CD14-positive monocyte (primary cell): ENCODE data around the gene RPEL1. TPM values are rescaled to one million over a fixed set of nuclear protein-coding genes. Genes with fewer than 3 reads are reported as not detected.

Experiments
- DNase-seq, 3 donors: peaks; one replicate each; pipeline ENCODE4 v3.0.0-alpha.2; 2011 to 2022
- H2AFZ ChIP-seq: 2 replicates; pipeline ENCODE4 v1.6.0; 2012; ENCODE audit warnings: mild to moderate bottlenecking, low read depth, low read length, inconsistent platforms; ENCODE audit not compliant: insufficient read depth, poor library complexity, severe bottlenecking
- H3K27ac ChIP-seq, 2 donors: 1 replicate in 1 of 2; 2 replicates in 1 of 2; pipeline ENCODE4 v1.5.1; 2012 to 2013; ENCODE audit warnings: low read length in 2 of 2, control low read depth in 1 of 2, inconsistent platforms in 1 of 2, low read depth in 1 of 2, mild to moderate bottlenecking in 1 of 2
- H3K27me3 ChIP-seq, 2 donors: one replicate each; pipeline versions ENCODE4 v1.6.0 to v1.6.1; 2011 to 2013; ENCODE audit warnings: low read length in 2 of 2; ENCODE audit not compliant: control insufficient read depth in 2 of 2, insufficient read depth in 2 of 2
- H3K36me3 ChIP-seq, 2 donors: replicated peaks in 1 of 2; 1 replicate in 1 of 2; 2 replicates in 1 of 2; pipeline versions ENCODE4 v1.5.1 to v1.6.1; 2012 to 2013; ENCODE audit warnings: low read length in 2 of 2, control low read depth in 1 of 2, inconsistent platforms in 1 of 2, mild to moderate bottlenecking in 1 of 2; ENCODE audit not compliant: insufficient read depth in 2 of 2, control insufficient read depth in 1 of 2
- H3K4me1 ChIP-seq, 2 donors: 1 replicate in 1 of 2; 2 replicates in 1 of 2; pipeline versions ENCODE4 v1.5.1 to v1.6.1; 2012 to 2013; ENCODE audit warnings: low read length in 2 of 2, control low read depth in 1 of 2, inconsistent platforms in 1 of 2, mild to moderate bottlenecking in 1 of 2, moderate library complexity in 1 of 2; ENCODE audit not compliant: insufficient read depth in 2 of 2, control insufficient read depth in 1 of 2
- H3K4me2 ChIP-seq: replicated peaks from 2 replicates; pipeline ENCODE3; 2012; ENCODE audit warnings: low read length, moderate library complexity, mild to moderate bottlenecking; ENCODE audit not compliant: poor library complexity, severe bottlenecking; ENCODE audit errors: extremely low read depth
- H3K4me3 ChIP-seq, 3 experiments: fragments of 200-600 bp in 1 of 3; sonication (generic) in 1 of 3; replicated peaks in 1 of 3; 1 replicate in 2 of 3; 2 replicates in 1 of 3; pipeline ENCODE4 v1.5.1; 2011 to 2013; ENCODE audit warnings: low read length in 3 of 3, mild to moderate bottlenecking in 3 of 3, control low read depth in 2 of 3, low read depth in 2 of 3, inconsistent platforms in 1 of 3, moderate library complexity in 1 of 3
- H3K79me2 ChIP-seq: 2 replicates; pipeline ENCODE4 v1.6.0; 2012; ENCODE audit warnings: mild to moderate bottlenecking, control low read depth, inconsistent platforms, low read length, moderate library complexity; ENCODE audit not compliant: insufficient read depth
- H3K9ac ChIP-seq: 2 replicates; pipeline ENCODE4 v1.6.0; 2017; ENCODE audit warnings: low read length, mild to moderate bottlenecking; ENCODE audit not compliant: insufficient read depth, poor library complexity, severe bottlenecking
- H3K9me3 ChIP-seq, 2 donors: replicated peaks in 1 of 2; 1 replicate in 1 of 2; 2 replicates in 1 of 2; pipeline versions ENCODE4 v1.5.1 to v1.6.1; 2012 to 2013; ENCODE audit warnings: low read length in 2 of 2, control low read depth in 1 of 2; ENCODE audit not compliant: control insufficient read depth in 1 of 2, insufficient read depth in 1 of 2
- H4K20me1 ChIP-seq: 2 replicates; pipeline ENCODE4 v1.6.0; 2012; ENCODE audit warnings: mild to moderate bottlenecking, low read length, control low read depth, moderate library complexity; ENCODE audit not compliant: insufficient read depth
- H3K27ac Mint-ChIP-seq, 7 donors: one replicate each; pipeline ENCODE4 v1.8.0; 2020; ENCODE audit warnings: mild to moderate bottlenecking in 7 of 7, mixed read lengths in 7 of 7, moderate library complexity in 6 of 7, inconsistent platforms in 2 of 7
- H3K27me3 Mint-ChIP-seq, 3 donors: one replicate each; pipeline ENCODE4 v1.8.0; 2021 to 2022; ENCODE audit warnings: low read depth in 3 of 3, mild to moderate bottlenecking in 3 of 3, mixed read lengths in 3 of 3, moderate library complexity in 3 of 3, inconsistent platforms in 1 of 3
- H3K36me3 Mint-ChIP-seq, 2 donors: one replicate each; pipeline ENCODE4 v1.8.0; 2020; ENCODE audit warnings: mixed read lengths in 2 of 2, inconsistent platforms in 1 of 2, mild to moderate bottlenecking in 1 of 2
- H3K4me1 Mint-ChIP-seq: one replicate; pipeline ENCODE4 v1.8.0; 2020; ENCODE audit warnings: mild to moderate bottlenecking, mixed read lengths
- H3K4me3 Mint-ChIP-seq, 2 donors: one replicate each; pipeline ENCODE4 v1.8.0; 2020; ENCODE audit warnings: mild to moderate bottlenecking in 2 of 2, mixed read lengths in 2 of 2, moderate library complexity in 1 of 2
- H3K9me3 Mint-ChIP-seq, 7 donors: one replicate each; pipeline ENCODE4 v1.8.0; 2020 to 2022; ENCODE audit warnings: mixed read lengths in 7 of 7, mild to moderate bottlenecking in 6 of 7, moderate library complexity in 6 of 7, inconsistent platforms in 2 of 7
- WGBS: methylation state at CpG from one replicate; pipeline ENCODE4 v1.1.5; 2013; ENCODE audit warnings: missing lambda C conversion rate; ENCODE audit not compliant: insufficient coverage; 5-methylcytosine and 5-hydroxymethylcytosine counted together
- intact Hi-C, 2 donors: fragments of 100-400 bp; cut with micrococcal nuclease; formaldehyde crosslinking; loops; one replicate each; pipeline versions ENCODE4 v1.15.0 to v1.15.1; 2023
- polyA plus RNA-seq, 3 donors: library from polyadenylated mRNA; depleted of rRNA in 1 of 3; unstranded in 2 of 3; stranded (reverse) in 1 of 3; fragments of 300-500 nt in 2 of 3; fragments of >200 nt in 1 of 3; fragmentation: Illumina TruSeq in 2 of 3; gene quantifications; 1 replicate in 2 of 3; 2 replicates in 1 of 3; pipeline ENCODE4 v1.2.3, GENCODE V29; 2012 to 2021
- TF ChIP-seq, protein P1 (sequence below): fragments of 200-600 bp; IDR thresholded peaks from one replicate; pipeline ENCODE4 v1.8.0; 2022; ENCODE audit warnings: antibody characterized with exemption, mild to moderate bottlenecking

RPEL1 gene
- polyA plus RNA-seq, 3 donors = not detected

DNA sequence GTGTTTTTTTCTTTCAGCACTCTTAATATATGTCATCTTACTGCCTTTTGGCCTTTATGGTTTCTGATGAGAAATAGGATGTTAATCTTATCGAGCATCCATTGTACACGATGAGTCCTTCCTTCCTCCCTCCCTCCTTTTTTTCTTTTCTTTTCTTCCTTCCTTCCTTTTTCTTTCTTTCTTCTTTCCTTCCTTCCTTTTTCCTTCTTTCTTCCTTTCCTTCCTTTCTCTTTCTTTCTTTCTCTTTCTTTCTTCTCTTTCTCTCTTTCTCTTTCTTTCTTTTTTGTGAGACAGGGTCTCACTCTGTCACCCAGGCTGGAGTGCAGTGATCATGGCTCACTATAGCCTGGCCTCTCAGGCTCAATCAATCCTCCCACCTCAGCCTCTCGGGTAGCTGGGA, 8.4 kb downstream of the RPEL1 start:
- no peaks in the 10 kb centered on the region for H4K20me1 ChIP-seq
- Mint-ChIP-seq H3K27me3 (peaks cover 3 to 4% (median 3%) of the 10 kb centered on the region in 3 donors), H3K4me3 (no peak overlapping the region), H3K27ac (no peak overlapping the region), H3K36me3 (no peaks in the 10 kb centered on the region), H3K4me1 (no peaks in the 10 kb centered on the region), H3K9me3 (peaks cover 4 to 18% (median 9%) of the 10 kb centered on the region in 7 donors)
- H2AFZ ChIP-seq = no peak overlapping the region
- intact Hi-C loops = no loop called here
- H3K4me3 ChIP-seq = no peak overlapping the region
- WGBS = 100% methylated on average over 1 of the region's 3 CpGs
- H3K9ac ChIP-seq = no peak overlapping the region
- no peak for DNase-seq
- H3K36me3 ChIP-seq = no peaks in the 10 kb centered on the region
- no peak overlapping the region for H3K27ac ChIP-seq
- H3K9me3 ChIP-seq = no peaks in the 10 kb centered on the region
- H3K4me1 ChIP-seq = no peaks in the 10 kb centered on the region
- TF ChIP-seq, protein P1, sequence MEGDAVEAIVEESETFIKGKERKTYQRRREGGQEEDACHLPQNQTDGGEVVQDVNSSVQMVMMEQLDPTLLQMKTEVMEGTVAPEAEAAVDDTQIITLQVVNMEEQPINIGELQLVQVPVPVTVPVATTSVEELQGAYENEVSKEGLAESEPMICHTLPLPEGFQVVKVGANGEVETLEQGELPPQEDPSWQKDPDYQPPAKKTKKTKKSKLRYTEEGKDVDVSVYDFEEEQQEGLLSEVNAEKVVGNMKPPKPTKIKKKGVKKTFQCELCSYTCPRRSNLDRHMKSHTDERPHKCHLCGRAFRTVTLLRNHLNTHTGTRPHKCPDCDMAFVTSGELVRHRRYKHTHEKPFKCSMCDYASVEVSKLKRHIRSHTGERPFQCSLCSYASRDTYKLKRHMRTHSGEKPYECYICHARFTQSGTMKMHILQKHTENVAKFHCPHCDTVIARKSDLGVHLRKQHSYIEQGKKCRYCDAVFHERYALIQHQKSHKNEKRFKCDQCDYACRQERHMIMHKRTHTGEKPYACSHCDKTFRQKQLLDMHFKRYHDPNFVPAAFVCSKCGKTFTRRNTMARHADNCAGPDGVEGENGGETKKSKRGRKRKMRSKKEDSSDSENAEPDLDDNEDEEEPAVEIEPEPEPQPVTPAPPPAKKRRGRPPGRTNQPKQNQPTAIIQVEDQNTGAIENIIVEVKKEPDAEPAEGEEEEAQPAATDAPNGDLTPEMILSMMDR = no peak
- no peaks in the 10 kb centered on the region for H3K79me2 ChIP-seq
- H3K27me3 ChIP-seq = no peaks in the 10 kb centered on the region
- no peak overlapping the region for H3K4me2 ChIP-seq

DNA sequence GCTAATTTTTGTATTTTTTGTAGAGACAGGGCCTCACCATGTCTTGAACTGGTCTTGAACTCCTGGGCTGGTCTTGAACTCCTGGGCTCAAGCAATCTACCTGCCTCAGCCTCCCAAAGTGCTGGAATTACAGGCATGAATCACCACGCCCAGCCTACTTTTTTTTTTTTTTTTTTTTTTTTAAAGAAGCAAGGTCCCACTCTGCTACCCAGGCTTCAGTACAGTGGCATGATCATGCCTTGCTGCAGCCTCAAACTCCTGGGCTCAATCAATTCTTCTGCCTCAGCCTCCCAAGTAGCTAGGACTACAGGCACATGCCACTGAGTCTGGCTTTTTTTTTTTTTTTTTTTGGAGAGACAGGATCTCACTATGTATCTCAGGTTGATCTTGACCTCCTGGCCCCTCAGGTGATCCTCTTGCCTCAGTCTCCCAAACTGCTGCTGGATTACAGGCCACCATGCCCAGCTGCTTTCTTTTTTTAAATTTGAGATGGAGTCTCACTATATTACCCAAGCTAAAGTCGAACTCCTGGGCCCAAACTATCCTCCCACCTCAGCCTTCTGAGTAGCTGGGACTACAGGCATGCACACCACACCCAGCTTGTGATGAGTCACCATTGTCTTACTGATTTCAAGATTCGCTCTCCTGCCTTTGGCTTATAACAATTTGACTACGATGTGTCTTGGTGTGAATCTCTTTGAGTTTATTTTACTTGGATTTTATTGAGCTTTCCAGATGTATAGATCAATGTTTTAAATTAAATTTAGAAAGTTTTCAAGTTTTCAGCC, 9.0 kb downstream of the RPEL1 start:
- Histone ChIP-seq H3K36me3 (no peaks in the 10 kb centered on the region), H3K4me3 (no peak overlapping the region), H2AFZ (no peak overlapping the region), H4K20me1 (no peaks in the 10 kb centered on the region), H3K9me3 (peaks cover 0 to 4% of the 10 kb centered on the region in 2 donors), H3K4me2 (no peak overlapping the region), H3K79me2 (no peaks in the 10 kb centered on the region), H3K27me3 (no peaks in the 10 kb centered on the region), H3K9ac (no peak overlapping the region), H3K4me1 (no peaks in the 10 kb centered on the region), H3K27ac (no peak overlapping the region)
- peaks cover 7 to 24% (median 13%) of the 10 kb centered on the region in 7 donors for H3K9me3 Mint-ChIP-seq
- no peak overlapping the region for H3K27ac Mint-ChIP-seq
- no CpG with 5 or more reads among the region's 4 CpGs for WGBS
- no peak overlapping the region for H3K4me3 Mint-ChIP-seq
- TF ChIP-seq, protein P1 = no peak
- H3K27me3 Mint-ChIP-seq = peaks cover 3 to 4% (median 3%) of the 10 kb centered on the region in 3 donors
- H3K36me3 Mint-ChIP-seq = no peaks in the 10 kb centered on the region
- H3K4me1 Mint-ChIP-seq = no peaks in the 10 kb centered on the region
- intact Hi-C loops = no loop called here
- no peak for DNase-seq
